ENCODE data around the gene ACTG1. TPM values are rescaled to one million over a fixed set of nuclear protein-coding genes. Genes with fewer than 3 reads are reported as not detected.

ACTG1 gene
- total and polyA plus RNA-seq, 2 of the 4 experiments (the other 2 are of a cell fraction) = 10,907 to 15,732 TPM

DNA sequence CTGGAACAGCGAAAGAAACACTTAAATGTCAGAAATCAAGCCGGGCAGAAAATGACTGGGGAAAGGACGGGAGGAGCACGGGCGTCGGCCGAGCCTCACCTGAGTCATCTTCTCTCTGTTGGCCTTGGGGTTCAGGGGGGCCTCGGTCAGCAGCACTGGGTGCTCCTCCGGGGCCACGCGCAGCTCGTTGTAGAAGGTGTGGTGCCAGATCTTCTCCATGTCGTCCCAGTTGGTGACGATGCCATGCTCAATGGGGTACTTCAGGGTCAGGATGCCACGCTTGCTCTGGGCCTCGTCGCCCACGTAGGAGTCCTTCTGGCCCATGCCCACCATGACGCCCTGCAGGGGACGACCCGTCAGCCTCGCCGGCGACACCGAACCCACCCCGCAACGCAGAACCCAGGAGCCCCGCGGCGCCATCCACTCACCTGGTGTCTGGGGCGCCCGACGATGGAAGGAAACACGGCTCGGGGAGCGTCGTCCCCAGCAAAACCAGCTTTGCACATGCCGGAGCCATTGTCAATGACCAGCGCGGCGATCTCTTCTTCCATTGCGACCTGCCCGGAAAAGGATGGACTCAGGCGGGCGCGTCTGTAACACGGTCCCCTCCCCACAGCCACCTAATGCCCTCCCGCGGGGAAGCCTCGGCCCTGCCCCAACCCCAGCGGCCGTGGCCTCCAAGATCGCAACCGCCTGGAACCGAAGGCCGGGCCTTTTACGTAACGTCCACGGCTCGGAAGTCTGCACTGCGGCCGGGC lies 616 bp downstream of the ACTG1 start:
- peak overlapping the region; percentile 79 for H3K4me3 ChIP-seq (ENCODE audit: insufficient read depth, low read depth, low read length)
- H3K14ac ChIP-seq (replicated peaks; ENCODE audit: low read depth, low read length) = peak overlapping the region; percentile 93
- H3K4ac ChIP-seq (ENCODE audit: low read depth, low read length) = peak overlapping the region; percentile 69
- H2AK9ac ChIP-seq (replicated peaks; ENCODE audit: low read depth, low read length, poor library complexity) = peak overlapping the region; percentile 85
- peak overlapping the region; percentile 88 for H3K56ac ChIP-seq (ENCODE audit: extremely low read depth, insufficient read depth, low read length)
- H2BK15ac ChIP-seq (ENCODE audit: low read depth, low read length) = no peak overlapping the region
- in situ Hi-C loops (cut with MboI; ENCODE audit: low sequenced_read_pairs) (no loop called here), intact Hi-C loops (cut with micrococcal nuclease) (no loop called here), dilution Hi-C loops (cut with HindIII; ENCODE audit: low sequenced_read_pairs, unreplicated experiment) (no loop called here)
- H3K18ac ChIP-seq (ENCODE audit: low read depth, low read length) = peak overlapping the region; percentile 4; the same call in 1 of the 2 replicates
- no peak; the same call in 1 of the 2 replicates for TF ChIP-seq CHD1 (IDR thresholded peaks at IDR 0.05; ENCODE audit: low read depth, low read length)
- TF ChIP-seq POLR2A (IDR thresholded peaks at IDR 0.05; ENCODE audit: low read depth, low read length) = peak; percentile 18; the same call in 1 of the 2 replicates
- DNase-seq (no peak), ATAC-seq (ENCODE audit: low read depth) (peak; percentile 0; the same call in 1 of the 2 replicates)
- peak overlapping the region in 1 of 2 experiments; percentile 53; a peak in 1 of 4 replicates for H4K8ac ChIP-seq (ENCODE audit: low read depth in 2 of 2, low read length in 2 of 2)
- peaks cover 37% of the 10 kb centered on the region for H3K36me3 ChIP-seq (ENCODE audit: control insufficient read depth, insufficient read depth, low read length)
- ChIA-PET CTCF (no interaction called here), POLR2A (ENCODE audit: unreplicated experiment) (interaction anchor here (0.6 to 1.1 kb wide), 8 partner anchors 20 to 167 kb away, joined by 3 to 4 read pairs (median 3); no protein-coding TSS in a partner anchor)
- peak overlapping the region; percentile 70 for H3K4me2 ChIP-seq (ENCODE audit: low read depth, low read length)
- H4K91ac ChIP-seq (ENCODE audit: insufficient read depth, low read depth, low read length) = peak overlapping the region; percentile 39; the same call in 1 of the 2 replicates
- no peaks in the 10 kb centered on the region for H3K9me3 ChIP-seq (ENCODE audit: control insufficient read depth, insufficient read depth, low read length)
- no peaks in the 10 kb centered on the region for H3K9me1 ChIP-seq (ENCODE audit: insufficient read depth, low read length)
- peak overlapping the region; percentile 89 for H3K27ac ChIP-seq (ENCODE audit: insufficient read depth, low read length)
- H2AFZ ChIP-seq (replicated peaks; ENCODE audit: low read length, poor library complexity) = peak overlapping the region; percentile 75
- no peak overlapping the region for H2BK20ac ChIP-seq (ENCODE audit: low read depth, low read length)
- peak overlapping the region; percentile 98 for H3K9ac ChIP-seq (ENCODE audit: low read depth, low read length)
- H4K5ac ChIP-seq (ENCODE audit: low read depth, low read length) = no peak overlapping the region
- WGBS, 2 experiments (ENCODE audit: extremely low coverage in 2 of 2, insufficient read length in 1 of 2) = 2% methylated on average over 19 of the region's 62 CpGs; no CpG with 5 or more reads in 1 of the 2 experiments
- H4K20me1 ChIP-seq (ENCODE audit: insufficient read depth, low read length) = peaks cover 64% of the 10 kb centered on the region
- BruUV-seq (replicated peaks) = TSS peak; percentile 87
- H2BK120ac ChIP-seq (ENCODE audit: low read depth, low read length) = no peak overlapping the region
- H2BK5ac ChIP-seq (ENCODE audit: low read depth, low read length, poor library complexity, severe bottlenecking) = peak overlapping the region; percentile 75
- H2AK5ac ChIP-seq (ENCODE audit: low read depth, low read length) = peak overlapping the region; percentile 49; the same call in 1 of the 2 replicates
- H3K23ac ChIP-seq (ENCODE audit: low read depth, low read length) = peak overlapping the region; percentile 86
- no peaks in the 10 kb centered on the region for H3K27me3 ChIP-seq (ENCODE audit: control insufficient read depth, insufficient read depth, low read length)
- peaks cover 9% of the 10 kb centered on the region for H3K4me1 ChIP-seq (ENCODE audit: control insufficient read depth, insufficient read depth, low read length)
- peaks cover 3 to 53% of the 10 kb centered on the region in 2 experiments; a peak in 3 of 4 replicates for H3K79me1 ChIP-seq (ENCODE audit: low read depth in 1 of 2, low read length in 2 of 2)
